Fibroblast of the aortic adventitia (primary cell): ENCODE results near the gene CACYBP. TPM values are rescaled to one million over a fixed set of nuclear protein-coding genes. Genes with fewer than 3 reads are reported as not detected.

ENCODE experiments used
- DNase-seq: peaks from one replicate; pipeline ENCODE4 v3.0.0-alpha.2; 2010; ENCODE audit warnings: low read depth
- H3K4me3 ChIP-seq: 2 replicates; pipeline ENCODE4 v1.5.1; 2011; ENCODE audit warnings: low read depth, mild to moderate bottlenecking, control low read depth, low read length, moderate library complexity
- CTCF ChIP-seq: IDR thresholded peaks from 2 replicates; pipeline ENCODE4 v1.5.1; 2011; ENCODE audit warnings: mild to moderate bottlenecking, low read length, control low read depth, inconsistent platforms; ENCODE audit not compliant: insufficient read depth
- total RNA-seq: library from RNA; depleted of rRNA; stranded (reverse); fragments of >200 nt; gene quantifications from 2 replicates; pipeline ENCODE4 v1.2.3, GENCODE V29; 2012; ENCODE audit warnings: low replicate concordance

CACYBP gene
- total RNA-seq, 1 donor, result 108 TPM

- DNase-seq, result peak; percentile 49
- no peak overlapping the region for H3K4me3 ChIP-seq
- no peak for TF ChIP-seq CTCF
These were observed 3.3 kb upstream of the CACYBP start for GRCh38 chr1:174996476-174996875.

- no peak for DNase-seq
- TF ChIP-seq CTCF, result no peak
- H3K4me3 ChIP-seq, result no peak overlapping the region
These were observed 2.7 kb upstream of the CACYBP start for GRCh38 chr1:174997041-174997440.

- DNase-seq, result peak; percentile 70
- peak; percentile 81 for TF ChIP-seq CTCF
- peak overlapping the region; percentile 79 for H3K4me3 ChIP-seq
These were observed 1.1 kb upstream of the CACYBP start for GRCh38 chr1:174998569-174999215.

DNA sequence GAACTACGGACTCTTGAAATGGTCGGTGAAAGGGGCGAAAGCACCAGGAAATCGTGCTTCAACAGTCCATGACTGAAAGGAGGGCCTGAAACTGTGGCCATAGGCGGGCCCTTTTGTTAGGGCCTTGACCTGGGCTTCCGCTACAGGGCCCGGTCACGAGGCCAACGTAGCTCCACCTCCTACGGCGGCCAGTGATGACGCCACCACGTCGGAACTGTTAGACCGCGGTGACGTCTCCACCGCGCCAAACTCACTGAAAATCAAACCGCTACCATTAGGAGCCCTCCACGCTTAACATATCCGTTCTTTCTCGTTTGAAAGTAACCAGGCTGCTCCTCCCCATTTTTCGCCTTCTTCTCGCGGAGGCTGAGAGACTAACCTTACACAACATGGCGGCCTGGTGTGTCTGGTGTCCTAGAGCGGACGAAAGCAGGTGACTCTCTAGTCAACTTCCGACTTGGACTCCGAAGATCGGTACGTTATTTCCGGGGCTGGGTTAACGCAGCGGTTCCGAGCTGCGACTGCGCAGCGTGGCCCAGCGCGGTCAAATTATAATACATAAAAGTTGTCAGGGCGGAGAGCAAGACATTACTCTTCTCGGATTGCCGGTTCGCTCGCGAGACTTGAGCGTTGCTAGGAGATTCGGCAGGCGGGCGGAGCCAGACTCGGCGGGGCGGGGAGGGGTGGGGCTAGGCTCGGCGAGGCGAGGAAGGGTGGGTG, 371 bp upstream of the CACYBP start:
- H3K4me3 ChIP-seq, result peak overlapping the region; percentile 79
- DNase-seq, result peak; percentile 100
- no peak for TF ChIP-seq CTCF

- no peak for TF ChIP-seq CTCF
- H3K4me3 ChIP-seq, result peak overlapping the region; percentile 79
- DNase-seq, result peak; percentile 22
These were observed 995 bp downstream of the CACYBP start for GRCh38 chr1:175000697-175001187.

GRCh38 chr1:175002910-175003517, 3.3 kb downstream of the CACYBP start:
- no peak for TF ChIP-seq CTCF
- peak overlapping the region; percentile 44 for H3K4me3 ChIP-seq
- DNase-seq, result peak; percentile 64
